Measurements from ENCODE around the gene SUPT16H.

Gene SUPT16H

GRCh38 chr14:21395450-21395849 lies 11.6 kb upstream of the SUPT16H start:
- POLR2A ChIA-PET = no interaction called here
- TF ChIP-seq CTCF (IDR thresholded peaks at IDR 0.05; ENCODE audit: control extremely low read depth, extremely low read depth, low read depth, missing control alignments) = no peak
- CTCF ChIA-PET = interaction anchor here (1.3 kb wide), 1 partner anchor 13 kb away, joined by 6 read pairs; no protein-coding TSS in a partner anchor

GRCh38 chr14:21385188-21385904 lies 1.5 kb upstream of the SUPT16H start:
- TF ChIP-seq CTCF (IDR thresholded peaks at IDR 0.05; ENCODE audit: control extremely low read depth, extremely low read depth, low read depth, missing control alignments) = no peak

More at GRCh38 chr14:21395450-21395849, 11.6 kb upstream of the SUPT16H start:
- no peak for DNase-seq (ENCODE audit: extremely low spot score)

GRCh38 chr14:21384494-21384851 lies 654 bp upstream of the SUPT16H start:
- no peak for TF ChIP-seq CTCF (IDR thresholded peaks at IDR 0.05; ENCODE audit: control extremely low read depth, extremely low read depth, low read depth, missing control alignments)
- no peak for DNase-seq (ENCODE audit: extremely low spot score)
- ChIA-PET POLR2A (interaction anchor here (0.6 to 1.5 kb wide), 6 partner anchors 9 to 128 kb away, joined by 3 to 8 read pairs (median 4); no protein-coding TSS in a partner anchor), CTCF (no interaction called here)

More at GRCh38 chr14:21385188-21385904, 1.5 kb upstream of the SUPT16H start:
- ChIA-PET CTCF (interaction anchor here (1.2 kb wide), 1 partner anchor 38 kb away, joined by 3 read pairs; no protein-coding TSS in a partner anchor), POLR2A (interaction anchor here (1.5 kb wide), 1 partner anchor 121 kb away, joined by 4 read pairs; no protein-coding TSS in a partner anchor)
- peak; percentile 58 for DNase-seq (ENCODE audit: extremely low spot score)

- peak; percentile 40 for DNase-seq (ENCODE audit: extremely low spot score)
- POLR2A ChIA-PET = interaction anchor here (0.5 to 1.0 kb wide), 2 partner anchors 31 to 118 kb away, joined by 3 to 5 read pairs; no protein-coding TSS in a partner anchor
- CTCF ChIA-PET = interaction anchor here (0.8 to 1.2 kb wide), 2 partner anchors 10 to 94 kb away, joined by 3 to 5 read pairs; partner anchors contain the start of genes RAB2B and TOX4
- no peak for TF ChIP-seq CTCF (IDR thresholded peaks at IDR 0.05; ENCODE audit: control extremely low read depth, extremely low read depth, low read depth, missing control alignments)
Measured at GRCh38 chr14:21382886-21383847, 652 bp downstream of the SUPT16H start.

GRCh38 chr14:21382095-21382494 lies 1.7 kb downstream of the SUPT16H start:
- TF ChIP-seq CTCF (IDR thresholded peaks at IDR 0.05; ENCODE audit: control extremely low read depth, extremely low read depth, low read depth, missing control alignments) = no peak
- ChIA-PET POLR2A (interaction anchor here (1.0 kb wide), 1 partner anchor 117 kb away, joined by 5 read pairs; no protein-coding TSS in a partner anchor), CTCF (interaction anchor here (0.8 to 1.2 kb wide), 3 partner anchors 9 to 95 kb away, joined by 3 to 5 read pairs (median 3); partner anchors contain the start of genes RAB2B and TOX4)
- no peak for DNase-seq (ENCODE audit: extremely low spot score)

- no peak for DNase-seq (ENCODE audit: extremely low spot score)
- TF ChIP-seq CTCF (IDR thresholded peaks at IDR 0.05; ENCODE audit: control extremely low read depth, extremely low read depth, low read depth, missing control alignments) = no peak
- POLR2A ChIA-PET = no interaction called here
- CTCF ChIA-PET = interaction anchor here (1.1 to 1.2 kb wide), 2 partner anchors 11 to 14 kb away, joined by 3 read pairs; no protein-coding TSS in a partner anchor
Measured at GRCh38 chr14:21379338-21379737, 4.5 kb downstream of the SUPT16H start.

Measured in GM10248 (cell line).